HCT116 (cell line): Measurements from ENCODE around the gene APP. TPM values are rescaled to one million over a fixed set of nuclear protein-coding genes. Genes with fewer than 3 reads are reported as not detected.

Experiments used
- ATAC-seq: fragments of 200-7000 bp; cut with Tn5 transposase; 2 replicates; pipeline ENCODE4 v1.9.1; 2020; ENCODE audit warnings: mild to moderate bottlenecking, moderate library complexity
- BruUV-seq: library from RNA; stranded (reverse); fragments of 400-500 nt; replicated peaks from 2 replicates; lab custom pipeline; 2021; lab: Mats Ljungman, UMichigan
- CTCF ChIA-PET: fragments of 300-600 bp; sonication (Branson Sonifier 250); formaldehyde crosslinking; loops from one replicate; lab custom pipeline; 2021; ENCODE audit warnings: antibody characterized with exemption; lab: Charles Lee
- POLR2A ChIA-PET: fragments of 300-600, 350-600 bp; sonication (Branson Sonifier 250); formaldehyde crosslinking; loops from one replicate; lab custom pipeline; 2021; ENCODE audit warnings: antibody characterized with exemption; lab: Charles Lee
- RAD21 ChIA-PET, 2 experiments: fragments of 300-600 bp; sonication (Branson Sonifier 250); formaldehyde crosslinking; loops; one replicate each; lab custom pipeline; 2023; ENCODE audit warnings: low total read pairs in 2 of 2; ENCODE audit not compliant: uncharacterized antibody in 2 of 2, unreplicated experiment in 2 of 2, low non-redundant PET in 1 of 2; lab: Charles Lee
- DNase-seq: peaks from one replicate; pipeline ENCODE4 v3.0.0-alpha.2; 2010; ENCODE audit warnings: low read depth, low spot score
- H2AFZ ChIP-seq: fragments of 200-600 bp; shearing (Covaris generic), sonication (generic); 2 replicates; pipeline ENCODE4 v1.6.1; 2017; ENCODE audit warnings: low read depth, mixed run types, mixed read lengths, antibody characterized with exemption, low read length; ENCODE audit not compliant: poor library complexity, severe bottlenecking
- H3K27ac ChIP-seq: 2 replicates; pipeline ENCODE4 v1.5.1; 2012; ENCODE audit warnings: low read depth, low read length
- H3K27me3 ChIP-seq: fragments of 200-600 bp; sonication (generic); 2 replicates; pipeline ENCODE4 v1.6.1; 2016; ENCODE audit warnings: mixed run types, low read length, mixed read lengths; ENCODE audit not compliant: insufficient read depth
- H3K36me3 ChIP-seq, 2 experiments: fragments of 200-500 bp in 1 of 2; fragments of 200-600 bp in 1 of 2; sonication (Bioruptor generic) in 1 of 2; sonication (generic) in 1 of 2; 2 replicates each; pipeline versions ENCODE4 v1.5.1 to v1.6.1; 2014 to 2016; ENCODE audit warnings: low read length in 2 of 2, inconsistent platforms in 1 of 2, mixed read lengths in 1 of 2, mixed run types in 1 of 2; ENCODE audit not compliant: insufficient read depth in 2 of 2, control insufficient read depth in 1 of 2
- H3K4me1 ChIP-seq, 2 experiments: fragments of 200-600 bp in 1 of 2; sonication (generic) in 1 of 2; 2 replicates each; pipeline versions ENCODE4 v1.5.1 to v1.6.1; 2012 to 2017; ENCODE audit warnings: low read length in 2 of 2, inconsistent platforms in 1 of 2, mild to moderate bottlenecking in 1 of 2, mixed read lengths in 1 of 2, mixed run types in 1 of 2, moderate library complexity in 1 of 2; ENCODE audit not compliant: insufficient read depth in 2 of 2, control insufficient read depth in 1 of 2
- H3K4me2 ChIP-seq: fragments of 200-600 bp; sonication (generic); 2 replicates; pipeline ENCODE4 v1.6.1; 2017; ENCODE audit warnings: mixed run types, low read length, mixed read lengths
- H3K4me3 ChIP-seq, 2 experiments: fragments of 200-600 bp in 1 of 2; sonication (generic) in 1 of 2; replicated peaks in 1 of 2; 2 replicates each; pipeline ENCODE4 v1.5.1; 2011 to 2016; ENCODE audit warnings: low read length in 2 of 2, control low read depth in 1 of 2, low read depth in 1 of 2, mild to moderate bottlenecking in 1 of 2, mixed read lengths in 1 of 2, mixed run types in 1 of 2
- H3K79me2 ChIP-seq: fragments of 200-600 bp; sonication (generic); 2 replicates; pipeline ENCODE4 v1.6.1; 2017; ENCODE audit warnings: mild to moderate bottlenecking, mixed run types, low read length, moderate library complexity, mixed read lengths; ENCODE audit not compliant: insufficient read depth
- H3K9ac ChIP-seq: fragments of 200-600 bp; sonication (generic); 2 replicates; pipeline ENCODE4 v1.6.1; 2016; ENCODE audit warnings: low read length, mixed read lengths
- H3K9me2 ChIP-seq: fragments of 200-600 bp; sonication (generic), shearing (Covaris generic); 2 replicates; pipeline ENCODE4 v1.6.1; 2017; ENCODE audit warnings: mixed run types, mild to moderate bottlenecking, moderate library complexity; ENCODE audit not compliant: insufficient read depth
- H3K9me3 ChIP-seq, 2 experiments: fragments of 200-500 bp in 1 of 2; fragments of 200-600 bp in 1 of 2; sonication (Bioruptor generic) in 1 of 2; sonication (generic) in 1 of 2; 2 replicates each; pipeline ENCODE4 v1.6.1; 2014 to 2017; ENCODE audit warnings: low read length in 2 of 2, mixed read lengths in 2 of 2, inconsistent platforms in 1 of 2, low read depth in 1 of 2, mild to moderate bottlenecking in 1 of 2, mixed run types in 1 of 2, moderate library complexity in 1 of 2; ENCODE audit not compliant: control insufficient read depth in 1 of 2, insufficient read depth in 1 of 2
- H4K20me1 ChIP-seq: fragments of 200-600 bp; sonication (generic), shearing (Covaris generic); 2 replicates; pipeline ENCODE4 v1.6.1; 2017; ENCODE audit warnings: mixed run types, mild to moderate bottlenecking, moderate library complexity; ENCODE audit not compliant: insufficient read depth
- CBX3 ChIP-seq: IDR thresholded peaks from 2 replicates; pipeline ENCODE4 v1.6.1; 2012; ENCODE audit warnings: low read depth
- CEBPB ChIP-seq: IDR thresholded peaks from 2 replicates; pipeline ENCODE4 v1.6.1; 2012; ENCODE audit warnings: low read depth
- ELF1 ChIP-seq: IDR thresholded peaks from 2 replicates; pipeline ENCODE4 v1.6.1; 2012; ENCODE audit warnings: low read depth, borderline replicate concordance
- EZH2 ChIP-seq: fragments of 200-600 bp; sonication (generic); IDR thresholded peaks from 2 replicates; pipeline ENCODE4 v1.6.1; 2017; ENCODE audit warnings: antibody characterized with exemption, mixed run types
- JUND ChIP-seq: IDR thresholded peaks from 2 replicates; pipeline ENCODE4 v1.6.1; 2012
- POLR2A ChIP-seq: IDR thresholded peaks from 2 replicates; pipeline ENCODE4 v1.7.0; 2011; ENCODE audit warnings: borderline replicate concordance; ENCODE audit not compliant: insufficient read depth, insufficient read length; ENCODE audit errors: extremely low read depth
- SRF ChIP-seq: IDR thresholded peaks from 2 replicates; pipeline ENCODE4 v1.6.1; 2012; ENCODE audit warnings: low read depth
- TCF7L2 ChIP-seq: IDR thresholded peaks from 2 replicates; pipeline ENCODE4 v1.7.0; 2011; ENCODE audit warnings: borderline replicate concordance, inconsistent platforms; ENCODE audit not compliant: insufficient read depth, insufficient read length; ENCODE audit errors: extremely low read depth
- ZFX ChIP-seq: fragments of 450-650 bp; IDR thresholded peaks from 2 replicates; pipeline ENCODE4 v1.6.1; 2017
- intact Hi-C: fragments of 100-400 bp; cut with micrococcal nuclease; formaldehyde crosslinking; loops from 2 replicates; pipeline ENCODE4 v1.10.0; 2022
- total RNA-seq: library from RNA; stranded (reverse); gene quantifications from one replicate; pipeline ENCODE4 v1.2.1, GENCODE V29; 2021; ENCODE audit not compliant: unreplicated experiment
- TF ChIP-seq, protein P1 (sequence below), 3 experiments: fragments of 200-600 bp in 1 of 3; sonication (generic) in 1 of 3; IDR thresholded peaks in 2 of 3; conservative IDR thresholded peaks in 1 of 3; 2 replicates each; pipeline ENCODE4 v1.5.1; 2012 to 2017; ENCODE audit warnings: low read depth in 2 of 3, low read length in 2 of 3, antibody characterized with exemption in 1 of 3, borderline replicate concordance in 1 of 3, control low read depth in 1 of 3, mild to moderate bottlenecking in 1 of 3, mixed read lengths in 1 of 3, mixed run types in 1 of 3, moderate library complexity in 1 of 3; ENCODE audit not compliant: insufficient read depth in 1 of 3

Gene APP
- total RNA-seq, 1 experiment from 2014 or later = 267 TPM

DNA sequence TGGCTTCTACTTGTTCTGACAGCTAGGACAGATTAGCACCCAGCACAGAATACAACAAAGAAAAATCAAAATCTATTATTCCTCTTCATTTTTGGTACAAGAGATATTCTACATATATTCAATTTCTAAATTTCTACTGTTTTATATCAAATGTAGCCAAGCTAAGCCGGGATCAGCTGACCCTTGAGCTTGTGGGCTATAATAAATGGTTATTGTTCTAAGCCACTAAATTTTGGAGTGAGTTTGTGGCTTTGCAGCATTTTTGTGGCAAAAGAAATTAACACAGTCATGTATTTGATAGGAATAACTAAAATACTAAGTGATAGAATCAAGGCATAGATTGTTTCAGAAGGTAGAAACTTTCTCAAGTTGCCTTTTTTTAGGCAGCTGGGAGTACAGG, 50.7 kb downstream of the APP start:
- peaks cover 94% of the 10 kb centered on the region for H3K79me2 ChIP-seq
- no peaks in the 10 kb centered on the region for H3K9me3 ChIP-seq
- no TSS peak for BruUV-seq
- H3K4me2 ChIP-seq = no peak overlapping the region
- no peak for DNase-seq
- H3K9ac ChIP-seq = no peak overlapping the region
- ChIA-PET POLR2A (no interaction called here), RAD21 (no interaction called here), CTCF (no interaction called here)
- no peak overlapping the region for H2AFZ ChIP-seq
- H3K27ac ChIP-seq = no peak overlapping the region
- TF ChIP-seq, protein P1, sequence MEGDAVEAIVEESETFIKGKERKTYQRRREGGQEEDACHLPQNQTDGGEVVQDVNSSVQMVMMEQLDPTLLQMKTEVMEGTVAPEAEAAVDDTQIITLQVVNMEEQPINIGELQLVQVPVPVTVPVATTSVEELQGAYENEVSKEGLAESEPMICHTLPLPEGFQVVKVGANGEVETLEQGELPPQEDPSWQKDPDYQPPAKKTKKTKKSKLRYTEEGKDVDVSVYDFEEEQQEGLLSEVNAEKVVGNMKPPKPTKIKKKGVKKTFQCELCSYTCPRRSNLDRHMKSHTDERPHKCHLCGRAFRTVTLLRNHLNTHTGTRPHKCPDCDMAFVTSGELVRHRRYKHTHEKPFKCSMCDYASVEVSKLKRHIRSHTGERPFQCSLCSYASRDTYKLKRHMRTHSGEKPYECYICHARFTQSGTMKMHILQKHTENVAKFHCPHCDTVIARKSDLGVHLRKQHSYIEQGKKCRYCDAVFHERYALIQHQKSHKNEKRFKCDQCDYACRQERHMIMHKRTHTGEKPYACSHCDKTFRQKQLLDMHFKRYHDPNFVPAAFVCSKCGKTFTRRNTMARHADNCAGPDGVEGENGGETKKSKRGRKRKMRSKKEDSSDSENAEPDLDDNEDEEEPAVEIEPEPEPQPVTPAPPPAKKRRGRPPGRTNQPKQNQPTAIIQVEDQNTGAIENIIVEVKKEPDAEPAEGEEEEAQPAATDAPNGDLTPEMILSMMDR (IDR thresholded peaks at IDR 0.05 in 2 of 3, conservative IDR thresholded peaks at IDR 0.05 in 1 of 3; ENCODE audit: borderline replicate concordance in 1 of 3, insufficient read depth in 1 of 3, low read depth in 2 of 3, low read length in 2 of 3) = no peak
- TF ChIP-seq SRF (no peak), JUND (no peak), POLR2A (no peak)
- no peaks in the 10 kb centered on the region for H3K27me3 ChIP-seq
- no peaks in the 10 kb centered on the region for H3K36me3 ChIP-seq
- peaks cover 22 to 29% of the 10 kb centered on the region in 2 experiments; a peak in 3 of 4 replicates for H3K4me1 ChIP-seq
- ATAC-seq = no peak
- intact Hi-C loops = no loop called here
- H3K4me3 ChIP-seq = no peak overlapping the region
- peaks cover 17% of the 10 kb centered on the region; the same call in 1 of the 2 replicates for H4K20me1 ChIP-seq
- H3K9me2 ChIP-seq = no peaks in the 10 kb centered on the region

DNA sequence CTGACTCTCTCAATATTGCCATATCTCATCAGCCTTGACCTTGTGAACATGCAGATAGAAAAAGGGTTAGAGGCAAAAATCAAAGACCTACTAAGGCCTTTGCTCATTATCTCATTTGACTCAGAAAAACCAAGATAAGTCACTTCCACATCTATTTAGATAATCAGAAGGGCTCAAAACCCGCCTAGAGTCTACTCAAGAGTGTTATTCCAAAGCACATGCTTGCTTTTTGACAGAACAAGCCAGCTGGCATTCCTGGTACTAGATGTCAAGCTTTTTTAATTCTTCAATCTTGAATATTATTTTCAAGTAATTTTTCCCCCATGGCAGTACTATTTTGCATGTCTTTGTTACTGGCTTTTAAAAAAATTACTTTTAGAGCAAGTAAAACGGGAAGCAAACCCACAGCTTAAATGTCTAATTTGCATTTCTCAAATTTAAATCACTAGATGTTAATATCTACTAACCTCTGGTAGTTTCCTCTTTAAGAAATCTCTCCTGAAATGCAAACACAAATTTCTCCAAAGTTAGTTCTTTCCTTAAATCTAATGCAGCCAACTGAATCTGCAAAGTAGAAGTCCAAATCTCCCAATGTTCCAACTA, 51.5 kb downstream of the APP start:
- TF ChIP-seq ELF1 (no peak), CEBPB (no peak), CBX3 (no peak), EZH2 (no peak), TCF7L2 (no peak), ZFX (no peak)
- Histone ChIP-seq H3K4me1 (peaks cover 22 to 24% of the 10 kb centered on the region in 2 experiments; a peak in 3 of 4 replicates), H3K79me2 (peaks cover 94% of the 10 kb centered on the region), H3K4me2 (no peak overlapping the region), H3K9me3 (no peaks in the 10 kb centered on the region), H3K27me3 (no peaks in the 10 kb centered on the region), H4K20me1 (peaks cover 12% of the 10 kb centered on the region; the same call in 1 of the 2 replicates), H3K27ac (no peak overlapping the region), H3K9me2 (no peaks in the 10 kb centered on the region), H3K9ac (no peak overlapping the region), H3K36me3 (no peaks in the 10 kb centered on the region), H3K4me3 (no peak overlapping the region), H2AFZ (no peak overlapping the region)
- intact Hi-C loops = no loop called here
- POLR2A ChIA-PET = no interaction called here
- BruUV-seq = no TSS peak
- DNase-seq (no peak), ATAC-seq (no peak)
- CTCF ChIA-PET = no interaction called here
- RAD21 ChIA-PET = no interaction called here
